Mesenchymal stem cell (in vitro differentiated cells and primary cell): ENCODE results near the gene COBL.
A peak's percentile ranks its signal among the peaks of the same experiment; 100 is the strongest.

Experiments
- DNase-seq: peaks from one replicate; pipeline ENCODE4 v3.0.0-alpha.2; 2013
- H2AFZ ChIP-seq: one replicate; pipeline ENCODE4 v1.6.1; 2013; ENCODE audit warnings: low read depth, mild to moderate bottlenecking, control low read depth, inconsistent platforms, low read length, moderate library complexity
- H2AK5ac ChIP-seq: 2 replicates; pipeline ENCODE4 v1.6.1; 2013; ENCODE audit warnings: low read length, moderate library complexity, mild to moderate bottlenecking, inconsistent platforms; ENCODE audit not compliant: severe bottlenecking
- H2BK120ac ChIP-seq: one replicate; pipeline ENCODE4 v1.6.1; 2013; ENCODE audit warnings: low read depth, mild to moderate bottlenecking, inconsistent platforms, low read length, moderate library complexity
- H2BK12ac ChIP-seq, 2 experiments: one replicate each; pipeline ENCODE4 v1.6.1; 2013; ENCODE audit warnings: inconsistent platforms in 2 of 2, low read length in 2 of 2, mild to moderate bottlenecking in 2 of 2, moderate library complexity in 2 of 2, control low read depth in 1 of 2
- H2BK15ac ChIP-seq: one replicate; pipeline ENCODE4 v1.6.1; 2013; ENCODE audit warnings: mild to moderate bottlenecking, low read depth, inconsistent platforms; ENCODE audit not compliant: poor library complexity, severe bottlenecking
- H2BK5ac ChIP-seq: 2 replicates; pipeline ENCODE4 v1.6.1; 2013; ENCODE audit warnings: low read depth, mild to moderate bottlenecking, low read length, control low read depth, inconsistent platforms; ENCODE audit not compliant: poor library complexity, severe bottlenecking
- H3K14ac ChIP-seq, 2 experiments: one replicate each; pipeline ENCODE4 v1.6.1; 2013; ENCODE audit warnings: inconsistent platforms in 2 of 2, low read length in 2 of 2, control low read depth in 1 of 2, mild to moderate bottlenecking in 1 of 2, moderate library complexity in 1 of 2
- H3K18ac ChIP-seq, 2 experiments: one replicate each; pipeline ENCODE4 v1.6.1; 2013; ENCODE audit warnings: inconsistent platforms in 2 of 2, low read length in 2 of 2, control low read depth in 1 of 2, low read depth in 1 of 2, mild to moderate bottlenecking in 1 of 2
- H3K23ac ChIP-seq, 2 experiments: one replicate each; pipeline ENCODE4 v1.6.1; 2013; ENCODE audit warnings: inconsistent platforms in 2 of 2, low read length in 2 of 2, mild to moderate bottlenecking in 2 of 2, moderate library complexity in 2 of 2, control low read depth in 1 of 2
- H3K27ac ChIP-seq: 2 replicates; pipeline ENCODE4 v1.5.1; 2013; ENCODE audit warnings: mild to moderate bottlenecking, moderate library complexity, low read length, control low read depth, inconsistent platforms; ENCODE audit not compliant: poor library complexity, severe bottlenecking
- H3K27me3 ChIP-seq, 2 experiments: 2 replicates each; pipeline versions ENCODE4 v1.6.1 to v1.7.0; 2013; ENCODE audit warnings: low read length in 2 of 2, mild to moderate bottlenecking in 2 of 2, moderate library complexity in 2 of 2, control low read depth in 1 of 2, inconsistent platforms in 1 of 2; ENCODE audit not compliant: control insufficient read depth in 1 of 2, insufficient read depth in 1 of 2
- H3K36me3 ChIP-seq, 2 experiments: 2 replicates each; pipeline versions ENCODE4 v1.6.1 to v1.7.0; 2013; ENCODE audit warnings: low read length in 2 of 2, control low read depth in 1 of 2, inconsistent platforms in 1 of 2, low read depth in 1 of 2, mild to moderate bottlenecking in 1 of 2; ENCODE audit not compliant: insufficient read depth in 2 of 2, control insufficient read depth in 1 of 2
- H3K4ac ChIP-seq, 2 experiments: one replicate each; pipeline ENCODE4 v1.6.1; 2013; ENCODE audit warnings: inconsistent platforms in 2 of 2, low read length in 2 of 2, mild to moderate bottlenecking in 2 of 2, moderate library complexity in 2 of 2, control low read depth in 1 of 2, low read depth in 1 of 2
- H3K4me1 ChIP-seq: 2 replicates; pipeline ENCODE4 v1.6.1; 2013; ENCODE audit warnings: low read depth, low read length, control low read depth; ENCODE audit not compliant: control insufficient read depth, insufficient read depth
- H3K4me2 ChIP-seq: 2 replicates; pipeline ENCODE4 v1.6.1; 2013; ENCODE audit warnings: low read length, mild to moderate bottlenecking, inconsistent platforms; ENCODE audit not compliant: poor library complexity, severe bottlenecking
- H3K4me3 ChIP-seq, 2 experiments: 2 replicates each; pipeline versions ENCODE4 v1.5.1 to v1.7.0; 2013; ENCODE audit warnings: low read length in 2 of 2, mild to moderate bottlenecking in 2 of 2, control low read depth in 1 of 2, low read depth in 1 of 2; ENCODE audit not compliant: insufficient read depth in 1 of 2
- H3K79me1 ChIP-seq: replicated peaks from 2 replicates; pipeline ENCODE4 v1.6.1; 2013; ENCODE audit warnings: mild to moderate bottlenecking, control low read depth, low read length, inconsistent platforms; ENCODE audit not compliant: poor library complexity, severe bottlenecking
- H3K9ac ChIP-seq: 2 replicates; pipeline ENCODE4 v1.7.0; 2013; ENCODE audit warnings: mild to moderate bottlenecking, low read length, moderate library complexity
- H3K9me3 ChIP-seq: 2 replicates; pipeline ENCODE4 v1.7.0; 2013; ENCODE audit warnings: mild to moderate bottlenecking, low read length; ENCODE audit not compliant: control insufficient read depth
- H4K8ac ChIP-seq: one replicate; pipeline ENCODE4 v1.6.1; 2013; ENCODE audit warnings: inconsistent platforms, mild to moderate bottlenecking, low read length, moderate library complexity
- H4K91ac ChIP-seq: one replicate; pipeline ENCODE4 v1.6.1; 2013; ENCODE audit warnings: mild to moderate bottlenecking, low read length, inconsistent platforms
- WGBS: methylation state at CpG from one replicate; pipeline ENCODE4 v1.1.7; 2013; ENCODE audit warnings: mixed read lengths; 5-methylcytosine and 5-hydroxymethylcytosine counted together

COBL gene

GRCh38 chr7:51126813-51127617 is 189.6 kb downstream of the COBL start:
- Histone ChIP-seq H2AK5ac (no peak overlapping the region), H2BK5ac (no peak overlapping the region), H4K8ac (no peak overlapping the region), H2BK15ac (no peak overlapping the region), H2BK12ac (no peak overlapping the region), H3K4me1 (peaks cover 5% of the 10 kb centered on the region), H2BK120ac (no peak overlapping the region), H4K91ac (no peak overlapping the region), H3K9ac (no peak overlapping the region), H3K14ac (no peak overlapping the region), H3K4me3 (no peak overlapping the region), H3K27me3 (no peaks in the 10 kb centered on the region), H3K9me3 (no peaks in the 10 kb centered on the region), H2AFZ (no peak overlapping the region), H3K4ac (no peak overlapping the region), H3K27ac (no peak overlapping the region), H3K23ac (no peak overlapping the region), H3K36me3 (no peaks in the 10 kb centered on the region), H3K79me1 (no peaks in the 10 kb centered on the region), H3K4me2 (no peak overlapping the region), H3K18ac (no peak overlapping the region)
- 91% methylated on average over 18 of the region's 19 CpGs for WGBS
- no peak for DNase-seq

- Histone ChIP-seq H3K4me1 (peaks cover 5% of the 10 kb centered on the region), H2BK5ac (no peak overlapping the region), H2BK15ac (no peak overlapping the region), H3K27me3 (no peaks in the 10 kb centered on the region), H4K91ac (no peak overlapping the region), H3K4me2 (no peak overlapping the region), H3K18ac (no peak overlapping the region), H4K8ac (no peak overlapping the region), H3K36me3 (no peaks in the 10 kb centered on the region), H2BK12ac (no peak overlapping the region), H3K4ac (no peak overlapping the region), H3K79me1 (no peaks in the 10 kb centered on the region), H3K9me3 (no peaks in the 10 kb centered on the region), H3K27ac (no peak overlapping the region), H3K14ac (no peak overlapping the region), H2AK5ac (no peak overlapping the region), H3K9ac (no peak overlapping the region), H3K23ac (no peak overlapping the region), H2BK120ac (no peak overlapping the region), H2AFZ (no peak overlapping the region), H3K4me3 (no peak overlapping the region)
- DNase-seq = no peak
- 61% methylated on average over 5 of the region's 5 CpGs for WGBS
Observed at GRCh38 chr7:51126324-51126723, 190.3 kb downstream of the COBL start.

GRCh38 chr7:51124321-51124720 is 192.3 kb downstream of the COBL start:
- no peak overlapping the region for H3K23ac ChIP-seq
- H3K27ac ChIP-seq = no peak overlapping the region
- H2BK12ac ChIP-seq = no peak overlapping the region
- DNase-seq = no peak
- no peak overlapping the region for H3K9ac ChIP-seq
- no peak overlapping the region for H2AFZ ChIP-seq
- no peak overlapping the region for H2BK15ac ChIP-seq
- no peaks in the 10 kb centered on the region for H3K79me1 ChIP-seq
- no peak overlapping the region for H4K8ac ChIP-seq
- no peaks in the 10 kb centered on the region for H3K36me3 ChIP-seq
- 67% methylated on average over 4 of the region's 4 CpGs for WGBS
- no peak overlapping the region for H3K4me3 ChIP-seq
- no peak overlapping the region for H4K91ac ChIP-seq
- no peak overlapping the region for H2BK120ac ChIP-seq
- no peaks in the 10 kb centered on the region for H3K27me3 ChIP-seq
- no peak overlapping the region for H2BK5ac ChIP-seq
- H3K18ac ChIP-seq = no peak overlapping the region
- H2AK5ac ChIP-seq = no peak overlapping the region
- H3K4me1 ChIP-seq = peaks cover 5% of the 10 kb centered on the region
- H3K4me2 ChIP-seq = no peak overlapping the region
- no peaks in the 10 kb centered on the region for H3K9me3 ChIP-seq
- H3K14ac ChIP-seq = no peak overlapping the region
- no peak overlapping the region for H3K4ac ChIP-seq

GRCh38 chr7:51123322-51124019 is 193.1 kb downstream of the COBL start:
- no peaks in the 10 kb centered on the region for H3K27me3 ChIP-seq
- no peak overlapping the region for H2BK120ac ChIP-seq
- no peak overlapping the region for H3K18ac ChIP-seq
- H4K8ac ChIP-seq = no peak overlapping the region
- H3K23ac ChIP-seq = no peak overlapping the region
- H2AK5ac ChIP-seq = no peak overlapping the region
- H3K14ac ChIP-seq = no peak overlapping the region
- H3K9me3 ChIP-seq = no peaks in the 10 kb centered on the region
- H3K79me1 ChIP-seq = no peaks in the 10 kb centered on the region
- DNase-seq = peak; percentile 38
- peak overlapping the region; percentile 38 for H3K9ac ChIP-seq
- H3K27ac ChIP-seq = peak overlapping the region; percentile 44
- no peaks in the 10 kb centered on the region for H3K36me3 ChIP-seq
- no peak overlapping the region for H2BK5ac ChIP-seq
- no peak overlapping the region for H2BK15ac ChIP-seq
- no peak overlapping the region for H3K4ac ChIP-seq
- no peak overlapping the region for H2BK12ac ChIP-seq
- peaks cover 5% of the 10 kb centered on the region for H3K4me1 ChIP-seq
- 70% methylated on average over 3 of the region's 3 CpGs for WGBS
- no peak overlapping the region for H3K4me2 ChIP-seq
- H2AFZ ChIP-seq = no peak overlapping the region
- no peak overlapping the region for H4K91ac ChIP-seq
- no peak overlapping the region for H3K4me3 ChIP-seq
